ENCODE results near the gene PRODH2.
"Not testable (repeated sequence)": the region's sequence is repeated elsewhere in the genome, so short reads cannot be mapped to it uniquely, and the experiment has no call there.

PRODH2 gene

GRCh38 chr19:35842666-35843272, 30.1 kb upstream of the PRODH2 start:
- no peak for DNase-seq

GRCh38 chr19:35841961-35842595, 29.4 kb upstream of the PRODH2 start:
- no peak for DNase-seq

- not testable (repeated sequence) for DNase-seq
Measured at GRCh38 chr19:35836096-35836495, 23.5 kb upstream of the PRODH2 start.

- no peak for DNase-seq
Measured at GRCh38 chr19:35833972-35834371, 21.3 kb upstream of the PRODH2 start.

GRCh38 chr19:35832054-35832453, 19.4 kb upstream of the PRODH2 start:
- no peak for DNase-seq

- DNase-seq, result no peak
Measured at GRCh38 chr19:35830986-35831385, 18.3 kb upstream of the PRODH2 start.

GRCh38 chr19:35828692-35829301, 16.2 kb upstream of the PRODH2 start:
- no peak for DNase-seq

GRCh38 chr19:35824150-35824549, 11.5 kb upstream of the PRODH2 start:
- DNase-seq, result no peak

- DNase-seq, result no peak
Measured at GRCh38 chr19:35822579-35822978, 9.9 kb upstream of the PRODH2 start.

GRCh38 chr19:35818445-35818844, 5.8 kb upstream of the PRODH2 start:
- no peak for DNase-seq

- no peak for DNase-seq
Measured at GRCh38 chr19:35816846-35817245, 4.2 kb upstream of the PRODH2 start.

- no peak for DNase-seq
Measured at GRCh38 chr19:35816262-35816661, 3.6 kb upstream of the PRODH2 start.

GRCh38 chr19:35813043-35813890, 622 bp upstream of the PRODH2 start:
- DNase-seq, result no peak

GRCh38 chr19:35811317-35812219, 1.1 kb downstream of the PRODH2 start:
- DNase-seq, result no peak

GRCh38 chr19:35807633-35808032, 5.0 kb downstream of the PRODH2 start:
- DNase-seq, result no peak

- DNase-seq, result no peak
Measured at GRCh38 chr19:35806597-35806996, 6.0 kb downstream of the PRODH2 start.

- no peak for DNase-seq
Measured at GRCh38 chr19:35805526-35806102, 7.0 kb downstream of the PRODH2 start.

- DNase-seq, result no peak
Measured at GRCh38 chr19:35801828-35802227, 10.8 kb downstream of the PRODH2 start.

- DNase-seq, result no peak
Measured at GRCh38 chr19:35797663-35798062, 15.0 kb downstream of the PRODH2 start.

- no peak for DNase-seq
Measured at GRCh38 chr19:35796645-35797542, 15.8 kb downstream of the PRODH2 start.

- not testable (repeated sequence) for DNase-seq
Measured at GRCh38 chr19:35795564-35795963, 17.1 kb downstream of the PRODH2 start.

Measured in NCI-H1436 (cell line).